Measurements from ENCODE around the gene NAE1.

DNA sequence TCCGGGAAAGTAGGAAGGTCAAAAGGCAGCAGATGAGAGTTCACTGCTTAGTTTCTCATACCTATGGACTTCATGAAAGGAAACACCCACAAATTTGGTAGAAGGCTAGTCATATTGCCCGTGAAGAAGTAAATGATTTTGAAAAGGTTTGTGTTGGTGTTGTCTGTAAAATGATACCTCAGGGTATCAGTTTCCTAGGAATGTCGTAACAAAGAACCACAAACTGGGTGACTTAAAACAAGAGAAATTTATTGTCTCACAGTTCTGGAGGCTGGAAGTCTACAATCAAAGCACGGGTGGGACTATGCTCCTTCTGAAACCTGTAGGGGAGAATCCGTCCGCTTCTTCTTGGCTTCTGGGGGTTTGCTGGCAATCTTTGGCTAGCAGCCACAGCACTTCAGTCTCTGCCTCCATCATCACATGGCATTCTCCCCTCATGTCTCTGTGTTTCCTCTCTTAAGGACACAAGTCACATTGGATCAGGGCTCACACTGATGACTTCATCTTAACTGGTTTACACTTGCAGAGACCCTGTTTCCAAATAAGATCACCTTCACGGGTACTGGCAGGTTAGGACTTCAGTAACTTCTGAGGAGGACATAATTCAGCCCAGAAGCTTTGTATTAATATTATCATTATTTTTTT is 2.0 kb upstream of the NAE1 start:
- TF ChIP-seq EZH2 (IDR thresholded peaks at IDR 0.05; ENCODE audit: insufficient read depth, low read length) = no peak
- TF ChIP-seq, protein P1, sequence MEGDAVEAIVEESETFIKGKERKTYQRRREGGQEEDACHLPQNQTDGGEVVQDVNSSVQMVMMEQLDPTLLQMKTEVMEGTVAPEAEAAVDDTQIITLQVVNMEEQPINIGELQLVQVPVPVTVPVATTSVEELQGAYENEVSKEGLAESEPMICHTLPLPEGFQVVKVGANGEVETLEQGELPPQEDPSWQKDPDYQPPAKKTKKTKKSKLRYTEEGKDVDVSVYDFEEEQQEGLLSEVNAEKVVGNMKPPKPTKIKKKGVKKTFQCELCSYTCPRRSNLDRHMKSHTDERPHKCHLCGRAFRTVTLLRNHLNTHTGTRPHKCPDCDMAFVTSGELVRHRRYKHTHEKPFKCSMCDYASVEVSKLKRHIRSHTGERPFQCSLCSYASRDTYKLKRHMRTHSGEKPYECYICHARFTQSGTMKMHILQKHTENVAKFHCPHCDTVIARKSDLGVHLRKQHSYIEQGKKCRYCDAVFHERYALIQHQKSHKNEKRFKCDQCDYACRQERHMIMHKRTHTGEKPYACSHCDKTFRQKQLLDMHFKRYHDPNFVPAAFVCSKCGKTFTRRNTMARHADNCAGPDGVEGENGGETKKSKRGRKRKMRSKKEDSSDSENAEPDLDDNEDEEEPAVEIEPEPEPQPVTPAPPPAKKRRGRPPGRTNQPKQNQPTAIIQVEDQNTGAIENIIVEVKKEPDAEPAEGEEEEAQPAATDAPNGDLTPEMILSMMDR (IDR thresholded peaks at IDR 0.05; ENCODE audit: insufficient read depth, low read depth, low read length) = no peak
